Upper lobe of left lung (tissue), 4 donors: ENCODE data around the gene LARGE1.

Source experiments
- CTCF ChIP-seq, 6 experiments: fragments of 450-650 bp in 4 of 6; fragments of 200-600 bp in 2 of 6; sonication (generic) in 2 of 6; IDR thresholded peaks; one replicate each; pipeline ENCODE4 v1.5.1; 2016 to 2019; ENCODE audit warnings: antibody characterized with exemption in 6 of 6
- EP300 ChIP-seq, 4 donors: sonication (generic); formaldehyde crosslinking; IDR thresholded peaks; one replicate each; pipeline ENCODE4 v1.5.1; 2017; ENCODE audit warnings: antibody characterized with exemption in 4 of 4, control low read depth in 2 of 4

DNA sequence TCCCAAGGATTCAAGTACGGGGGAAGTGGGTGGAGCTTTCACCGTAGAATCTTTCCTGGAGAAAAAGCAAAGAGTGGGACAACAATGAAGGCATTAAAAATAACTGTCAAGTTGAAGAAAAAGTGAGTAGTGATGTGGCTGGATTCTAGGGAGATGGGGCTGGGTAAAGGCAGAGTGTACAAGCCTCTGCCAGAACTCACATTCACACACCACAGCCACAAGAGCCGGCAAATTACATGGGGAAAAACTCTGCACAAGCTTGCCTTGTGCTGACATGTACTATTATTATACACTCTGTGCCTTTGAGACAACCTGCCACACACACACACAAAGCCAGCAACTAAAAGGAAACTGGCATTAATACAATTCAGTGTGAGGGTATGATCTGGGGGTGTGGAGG, 182.6 kb downstream of the LARGE1 start:
- no peak for TF ChIP-seq EP300 (IDR thresholded peaks at IDR 0.05)
- no peak for TF ChIP-seq CTCF (IDR thresholded peaks at IDR 0.05)
